ENCODE data around the gene KLHL29. TPM values are rescaled to one million over a fixed set of nuclear protein-coding genes. Genes with fewer than 3 reads are reported as not detected.

The KLHL29 gene
- total RNA-seq, 1 experiment from 2014 or later: 3.8 TPM

GRCh38 chr2:23423062-23423872 lies 38.3 kb downstream of the KLHL29 start:
- peaks cover 43% of the 10 kb centered on the region; the same call in 1 of the 2 replicates for H4K20me1 ChIP-seq (ENCODE audit: insufficient read depth, low read depth, low read length)
- no peak overlapping the region for H3K27ac ChIP-seq (ENCODE audit: low read length)
- no peaks in the 10 kb centered on the region for H3K9me3 ChIP-seq (ENCODE audit: low read length)
- H3K4me2 ChIP-seq (ENCODE audit: low read depth, low read length, poor library complexity, severe bottlenecking): no peak overlapping the region
- H3K9me2 ChIP-seq (replicated peaks; ENCODE audit: insufficient read depth, low read length): no peaks in the 10 kb centered on the region
- no peak overlapping the region for H3K4me3 ChIP-seq (ENCODE audit: low read length)
- no peaks in the 10 kb centered on the region for H3K27me3 ChIP-seq (ENCODE audit: low read length)
- H3K79me2 ChIP-seq (ENCODE audit: low read length): no peaks in the 10 kb centered on the region
- no peaks in the 10 kb centered on the region for H3K4me1 ChIP-seq (ENCODE audit: low read length)
- DNase-seq: no peak
- H3K9ac ChIP-seq (ENCODE audit: low read length): no peak overlapping the region
- H3K36me3 ChIP-seq (ENCODE audit: insufficient read depth, low read length): no peaks in the 10 kb centered on the region
- no peak overlapping the region for H2AFZ ChIP-seq (ENCODE audit: low read length)

GRCh38 chr2:23423873-23424680 lies 39.1 kb downstream of the KLHL29 start:
- Histone ChIP-seq H3K27ac (ENCODE audit: low read length) (no peak overlapping the region), H3K27me3 (ENCODE audit: low read length) (no peaks in the 10 kb centered on the region), H4K20me1 (ENCODE audit: insufficient read depth, low read depth, low read length) (peaks cover 41% of the 10 kb centered on the region; the same call in 1 of the 2 replicates), H2AFZ (ENCODE audit: low read length) (no peak overlapping the region), H3K9me3 (ENCODE audit: low read length) (no peaks in the 10 kb centered on the region), H3K9me2 (replicated peaks; ENCODE audit: insufficient read depth, low read length) (no peaks in the 10 kb centered on the region), H3K36me3 (ENCODE audit: insufficient read depth, low read length) (no peaks in the 10 kb centered on the region), H3K4me3 (ENCODE audit: low read length) (no peak overlapping the region), H3K79me2 (ENCODE audit: low read length) (no peaks in the 10 kb centered on the region), H3K4me1 (ENCODE audit: low read length) (no peaks in the 10 kb centered on the region), H3K9ac (ENCODE audit: low read length) (no peak overlapping the region), H3K4me2 (ENCODE audit: low read depth, low read length, poor library complexity, severe bottlenecking) (no peak overlapping the region)
- DNase-seq: no peak

- Histone ChIP-seq H3K4me2 (ENCODE audit: low read depth, low read length, poor library complexity, severe bottlenecking) (no peak overlapping the region), H3K27me3 (ENCODE audit: low read length) (no peaks in the 10 kb centered on the region), H3K27ac (ENCODE audit: low read length) (no peak overlapping the region), H3K36me3 (ENCODE audit: insufficient read depth, low read length) (no peaks in the 10 kb centered on the region), H3K9me2 (replicated peaks; ENCODE audit: insufficient read depth, low read length) (no peaks in the 10 kb centered on the region), H3K9me3 (ENCODE audit: low read length) (no peaks in the 10 kb centered on the region), H3K9ac (ENCODE audit: low read length) (no peak overlapping the region), H3K4me3 (ENCODE audit: low read length) (no peak overlapping the region), H3K79me2 (ENCODE audit: low read length) (no peaks in the 10 kb centered on the region), H3K4me1 (ENCODE audit: low read length) (no peaks in the 10 kb centered on the region), H4K20me1 (ENCODE audit: insufficient read depth, low read depth, low read length) (peaks cover 42% of the 10 kb centered on the region; the same call in 1 of the 2 replicates), H2AFZ (ENCODE audit: low read length) (no peak overlapping the region)
- DNase-seq: no peak
These were observed 40.4 kb downstream of the KLHL29 start for GRCh38 chr2:23425338-23425871.

GRCh38 chr2:23425885-23426262 lies 40.9 kb downstream of the KLHL29 start:
- Histone ChIP-seq H3K9ac (ENCODE audit: low read length) (no peak overlapping the region), H3K27me3 (ENCODE audit: low read length) (no peaks in the 10 kb centered on the region), H3K4me3 (ENCODE audit: low read length) (no peak overlapping the region), H3K36me3 (ENCODE audit: insufficient read depth, low read length) (no peaks in the 10 kb centered on the region), H4K20me1 (ENCODE audit: insufficient read depth, low read depth, low read length) (peaks cover 41% of the 10 kb centered on the region; the same call in 1 of the 2 replicates), H3K9me2 (replicated peaks; ENCODE audit: insufficient read depth, low read length) (no peaks in the 10 kb centered on the region), H3K4me1 (ENCODE audit: low read length) (no peaks in the 10 kb centered on the region), H3K27ac (ENCODE audit: low read length) (no peak overlapping the region), H3K79me2 (ENCODE audit: low read length) (no peaks in the 10 kb centered on the region), H2AFZ (ENCODE audit: low read length) (no peak overlapping the region), H3K9me3 (ENCODE audit: low read length) (no peaks in the 10 kb centered on the region), H3K4me2 (ENCODE audit: low read depth, low read length, poor library complexity, severe bottlenecking) (no peak overlapping the region)
- DNase-seq: no peak

- Histone ChIP-seq H3K9me3 (ENCODE audit: low read length) (no peaks in the 10 kb centered on the region), H2AFZ (ENCODE audit: low read length) (no peak overlapping the region), H3K27ac (ENCODE audit: low read length) (no peak overlapping the region), H3K4me2 (ENCODE audit: low read depth, low read length, poor library complexity, severe bottlenecking) (no peak overlapping the region), H3K79me2 (ENCODE audit: low read length) (no peaks in the 10 kb centered on the region), H4K20me1 (ENCODE audit: insufficient read depth, low read depth, low read length) (peaks cover 36% of the 10 kb centered on the region; the same call in 1 of the 2 replicates), H3K27me3 (ENCODE audit: low read length) (no peaks in the 10 kb centered on the region), H3K9me2 (replicated peaks; ENCODE audit: insufficient read depth, low read length) (no peaks in the 10 kb centered on the region), H3K4me3 (ENCODE audit: low read length) (no peak overlapping the region), H3K4me1 (ENCODE audit: low read length) (no peaks in the 10 kb centered on the region), H3K36me3 (ENCODE audit: insufficient read depth, low read length) (no peaks in the 10 kb centered on the region), H3K9ac (ENCODE audit: low read length) (no peak overlapping the region)
- DNase-seq: no peak
These were observed 41.4 kb downstream of the KLHL29 start for GRCh38 chr2:23426263-23426905.

- H3K79me2 ChIP-seq (ENCODE audit: low read length): no peaks in the 10 kb centered on the region
- no peaks in the 10 kb centered on the region for H3K27me3 ChIP-seq (ENCODE audit: low read length)
- H3K4me2 ChIP-seq (ENCODE audit: low read depth, low read length, poor library complexity, severe bottlenecking): no peak overlapping the region
- no peaks in the 10 kb centered on the region for H3K4me1 ChIP-seq (ENCODE audit: low read length)
- no peak overlapping the region for H3K4me3 ChIP-seq (ENCODE audit: low read length)
- H3K9me3 ChIP-seq (ENCODE audit: low read length): no peaks in the 10 kb centered on the region
- no peak overlapping the region for H3K27ac ChIP-seq (ENCODE audit: low read length)
- H3K9me2 ChIP-seq (replicated peaks; ENCODE audit: insufficient read depth, low read length): no peaks in the 10 kb centered on the region
- DNase-seq: no peak
- no peaks in the 10 kb centered on the region for H3K36me3 ChIP-seq (ENCODE audit: insufficient read depth, low read length)
- H2AFZ ChIP-seq (ENCODE audit: low read length): no peak overlapping the region
- peaks cover 28% of the 10 kb centered on the region; the same call in 1 of the 2 replicates for H4K20me1 ChIP-seq (ENCODE audit: insufficient read depth, low read depth, low read length)
- H3K9ac ChIP-seq (ENCODE audit: low read length): no peak overlapping the region
These were observed 42.4 kb downstream of the KLHL29 start for GRCh38 chr2:23427350-23427749.

- Histone ChIP-seq H3K36me3 (ENCODE audit: insufficient read depth, low read length) (no peaks in the 10 kb centered on the region), H2AFZ (ENCODE audit: low read length) (no peak overlapping the region), H3K4me2 (ENCODE audit: low read depth, low read length, poor library complexity, severe bottlenecking) (no peak overlapping the region), H3K4me3 (ENCODE audit: low read length) (no peak overlapping the region), H3K4me1 (ENCODE audit: low read length) (no peaks in the 10 kb centered on the region), H3K9me3 (ENCODE audit: low read length) (no peaks in the 10 kb centered on the region), H3K27ac (ENCODE audit: low read length) (no peak overlapping the region), H3K27me3 (ENCODE audit: low read length) (no peaks in the 10 kb centered on the region), H3K79me2 (ENCODE audit: low read length) (no peaks in the 10 kb centered on the region), H3K9me2 (replicated peaks; ENCODE audit: insufficient read depth, low read length) (no peaks in the 10 kb centered on the region), H4K20me1 (ENCODE audit: insufficient read depth, low read depth, low read length) (peaks cover 25% of the 10 kb centered on the region; the same call in 1 of the 2 replicates), H3K9ac (ENCODE audit: low read length) (no peak overlapping the region)
- DNase-seq: no peak
These were observed 43.0 kb downstream of the KLHL29 start for GRCh38 chr2:23427976-23428375.

- Histone ChIP-seq H4K20me1 (ENCODE audit: insufficient read depth, low read depth, low read length) (peaks cover 29% of the 10 kb centered on the region; the same call in 1 of the 2 replicates), H3K4me1 (ENCODE audit: low read length) (no peaks in the 10 kb centered on the region), H3K9ac (ENCODE audit: low read length) (no peak overlapping the region), H3K27me3 (ENCODE audit: low read length) (no peaks in the 10 kb centered on the region), H3K9me2 (replicated peaks; ENCODE audit: insufficient read depth, low read length) (no peaks in the 10 kb centered on the region), H3K27ac (ENCODE audit: low read length) (no peak overlapping the region), H3K9me3 (ENCODE audit: low read length) (no peaks in the 10 kb centered on the region), H3K36me3 (ENCODE audit: insufficient read depth, low read length) (no peaks in the 10 kb centered on the region), H3K4me2 (ENCODE audit: low read depth, low read length, poor library complexity, severe bottlenecking) (no peak overlapping the region), H3K79me2 (ENCODE audit: low read length) (no peaks in the 10 kb centered on the region), H3K4me3 (ENCODE audit: low read length) (no peak overlapping the region), H2AFZ (ENCODE audit: low read length) (no peak overlapping the region)
- no peak for DNase-seq
These were observed 44.1 kb downstream of the KLHL29 start for GRCh38 chr2:23429036-23429435.
